Measurements from ENCODE around the gene KIF5A. TPM values are rescaled to one million over a fixed set of nuclear protein-coding genes. Genes with fewer than 3 reads are reported as not detected.
"Not testable (repeated sequence)": the region's sequence is repeated elsewhere in the genome, so short reads cannot be mapped to it uniquely, and the experiment has no call there.

Gene KIF5A
- total RNA-seq, 1 donor from 2014 or later, result 7.9 TPM

DNA sequence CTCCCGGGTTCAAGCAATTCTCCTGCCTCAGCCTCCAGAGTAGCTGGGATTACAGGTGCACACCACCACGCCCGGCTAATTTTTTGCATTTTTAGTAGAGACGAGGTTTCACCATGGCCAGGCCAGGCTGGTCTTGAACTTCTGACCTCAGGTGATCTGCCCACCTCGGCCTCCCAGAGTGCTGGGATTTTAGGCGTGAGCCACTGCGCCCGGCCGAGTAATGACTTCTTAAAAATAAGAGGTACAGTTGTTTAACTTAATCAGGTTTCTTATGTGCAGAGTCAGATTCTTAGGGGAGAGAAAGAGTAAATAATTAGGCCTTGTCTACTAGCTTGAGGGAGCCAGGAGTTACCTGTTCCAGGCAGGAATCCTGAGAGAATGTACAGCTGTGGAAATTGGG, 35.6 kb upstream of the KIF5A start:
- H3K4me2 ChIP-seq; H3K4me3 Mint-ChIP-seq; DNase-seq (ENCODE audit: low spot score); H3K27me3 ChIP-seq; H3K27ac ChIP-seq; H3K9me3 ChIP-seq (ENCODE audit: low read depth); H3K27ac Mint-ChIP-seq; H3K4me3 ChIP-seq; H3K9ac ChIP-seq; H3K4me1 ChIP-seq; H3K27me3 Mint-ChIP-seq (ENCODE audit: insufficient read depth, low read depth); H3K9me3 Mint-ChIP-seq; H2AFZ ChIP-seq (replicated peaks): not testable (repeated sequence)
- Histone ChIP-seq H3F3A (ENCODE audit: low read depth) (peaks cover 16% of the 10 kb centered on the region), H3K79me2 (ENCODE audit: low read depth) (peaks cover 11% of the 10 kb centered on the region), H4K20me1 (ENCODE audit: low read depth) (peaks cover 14% of the 10 kb centered on the region), H3K36me3 (peaks cover 11% of the 10 kb centered on the region)
- H3K4me1 Mint-ChIP-seq, result peaks cover 11% of the 10 kb centered on the region
- peaks cover 50% of the 10 kb centered on the region for H3K36me3 Mint-ChIP-seq

- Histone ChIP-seq H3K4me3 (no peak overlapping the region), H3K4me2 (no peak overlapping the region), H3K4me1 (peaks cover 11% of the 10 kb centered on the region), H3F3A (ENCODE audit: low read depth) (peaks cover 22% of the 10 kb centered on the region), H3K27me3 (no peaks in the 10 kb centered on the region), H2AFZ (replicated peaks) (no peak overlapping the region), H3K9ac (no peak overlapping the region), H3K27ac (no peak overlapping the region), H3K9me3 (ENCODE audit: low read depth) (no peaks in the 10 kb centered on the region), H3K79me2 (ENCODE audit: low read depth) (peaks cover 11% of the 10 kb centered on the region), H4K20me1 (ENCODE audit: low read depth) (peaks cover 21% of the 10 kb centered on the region), H3K36me3 (peaks cover 11% of the 10 kb centered on the region)
- Mint-ChIP-seq H3K27ac (no peak overlapping the region), H3K36me3 (peaks cover 46% of the 10 kb centered on the region), H3K4me1 (peaks cover 14% of the 10 kb centered on the region), H3K9me3 (no peaks in the 10 kb centered on the region), H3K27me3 (ENCODE audit: insufficient read depth, low read depth) (peaks cover 4% of the 10 kb centered on the region), H3K4me3 (no peak overlapping the region)
- no peak for TF ChIP-seq EZH2phosphoT487 (IDR thresholded peaks at IDR 0.05)
- TF ChIP-seq, protein P1, sequence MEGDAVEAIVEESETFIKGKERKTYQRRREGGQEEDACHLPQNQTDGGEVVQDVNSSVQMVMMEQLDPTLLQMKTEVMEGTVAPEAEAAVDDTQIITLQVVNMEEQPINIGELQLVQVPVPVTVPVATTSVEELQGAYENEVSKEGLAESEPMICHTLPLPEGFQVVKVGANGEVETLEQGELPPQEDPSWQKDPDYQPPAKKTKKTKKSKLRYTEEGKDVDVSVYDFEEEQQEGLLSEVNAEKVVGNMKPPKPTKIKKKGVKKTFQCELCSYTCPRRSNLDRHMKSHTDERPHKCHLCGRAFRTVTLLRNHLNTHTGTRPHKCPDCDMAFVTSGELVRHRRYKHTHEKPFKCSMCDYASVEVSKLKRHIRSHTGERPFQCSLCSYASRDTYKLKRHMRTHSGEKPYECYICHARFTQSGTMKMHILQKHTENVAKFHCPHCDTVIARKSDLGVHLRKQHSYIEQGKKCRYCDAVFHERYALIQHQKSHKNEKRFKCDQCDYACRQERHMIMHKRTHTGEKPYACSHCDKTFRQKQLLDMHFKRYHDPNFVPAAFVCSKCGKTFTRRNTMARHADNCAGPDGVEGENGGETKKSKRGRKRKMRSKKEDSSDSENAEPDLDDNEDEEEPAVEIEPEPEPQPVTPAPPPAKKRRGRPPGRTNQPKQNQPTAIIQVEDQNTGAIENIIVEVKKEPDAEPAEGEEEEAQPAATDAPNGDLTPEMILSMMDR (IDR thresholded peaks at IDR 0.05), result no peak
- TF ChIP-seq EZH2 (IDR thresholded peaks at IDR 0.05), result no peak
- DNase-seq (ENCODE audit: low spot score), result no peak
Observed at GRCh38 chr12:57514720-57515407, 35.0 kb upstream of the KIF5A start.

DNA sequence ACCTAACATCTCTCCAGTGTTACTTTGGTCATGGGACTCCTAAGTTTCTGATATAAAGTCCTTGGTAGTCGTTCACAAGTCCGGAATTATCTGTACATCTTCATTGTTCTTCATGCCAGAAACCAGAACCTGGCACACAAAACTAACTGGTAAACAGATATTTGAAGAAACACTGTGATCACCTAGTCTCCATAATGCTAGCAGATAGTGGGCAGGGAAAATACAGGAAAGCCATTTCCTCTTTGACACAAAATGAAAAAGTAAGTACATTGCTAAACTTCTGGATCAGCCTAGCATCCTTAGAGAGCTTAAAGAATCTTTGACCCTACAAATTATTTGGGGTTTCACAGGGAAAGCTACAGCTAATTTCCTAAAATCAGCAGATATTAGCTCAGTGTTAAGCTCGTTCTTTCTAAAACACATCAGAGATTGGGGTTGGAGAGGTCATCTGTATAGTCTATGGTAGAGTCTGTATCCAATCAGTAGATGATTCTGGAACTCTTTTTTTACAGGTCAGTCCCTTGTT, 34.4 kb upstream of the KIF5A start:
- no peak overlapping the region for H3K27ac ChIP-seq
- H3K79me2 ChIP-seq (ENCODE audit: low read depth), result peaks cover 11% of the 10 kb centered on the region
- H3K4me3 ChIP-seq, result no peak overlapping the region
- no peaks in the 10 kb centered on the region for H3K9me3 ChIP-seq (ENCODE audit: low read depth)
- peaks cover 6% of the 10 kb centered on the region for H3K27me3 Mint-ChIP-seq (ENCODE audit: insufficient read depth, low read depth)
- H3K4me3 Mint-ChIP-seq, result no peak overlapping the region
- H4K20me1 ChIP-seq (ENCODE audit: low read depth), result peaks cover 24% of the 10 kb centered on the region
- peaks cover 46% of the 10 kb centered on the region for H3K36me3 Mint-ChIP-seq
- DNase-seq (ENCODE audit: low spot score), result no peak
- no peak overlapping the region for H3K4me2 ChIP-seq
- H3K9me3 Mint-ChIP-seq, result no peaks in the 10 kb centered on the region
- TF ChIP-seq EZH2 (IDR thresholded peaks at IDR 0.05), result no peak
- no peak for TF ChIP-seq EZH2phosphoT487 (IDR thresholded peaks at IDR 0.05)
- TF ChIP-seq, protein P1 (IDR thresholded peaks at IDR 0.05), result no peak
- H3K36me3 ChIP-seq, result peaks cover 11% of the 10 kb centered on the region
- no peak overlapping the region for H3K9ac ChIP-seq
- H3K27me3 ChIP-seq, result no peaks in the 10 kb centered on the region
- H2AFZ ChIP-seq (replicated peaks), result no peak overlapping the region
- peaks cover 12% of the 10 kb centered on the region for H3K4me1 ChIP-seq
- no peak overlapping the region for H3K27ac Mint-ChIP-seq
- H3F3A ChIP-seq (ENCODE audit: low read depth), result peaks cover 27% of the 10 kb centered on the region
- H3K4me1 Mint-ChIP-seq, result peaks cover 16% of the 10 kb centered on the region

GRCh38 chr12:57515934-57516541, 33.8 kb upstream of the KIF5A start:
- H3K9me3 ChIP-seq (ENCODE audit: low read depth), result no peaks in the 10 kb centered on the region
- no peak for TF ChIP-seq EZH2phosphoT487 (IDR thresholded peaks at IDR 0.05)
- TF ChIP-seq, protein P1 (IDR thresholded peaks at IDR 0.05), result no peak
- no peak for TF ChIP-seq EZH2 (IDR thresholded peaks at IDR 0.05)
- H3K9ac ChIP-seq, result no peak overlapping the region
- H3K79me2 ChIP-seq (ENCODE audit: low read depth), result peaks cover 11% of the 10 kb centered on the region
- no peak overlapping the region for H3K4me3 ChIP-seq
- Mint-ChIP-seq H3K36me3 (peaks cover 46% of the 10 kb centered on the region), H3K9me3 (no peaks in the 10 kb centered on the region), H3K27me3 (ENCODE audit: insufficient read depth, low read depth) (peaks cover 6% of the 10 kb centered on the region), H3K4me1 (peaks cover 18% of the 10 kb centered on the region), H3K27ac (peak overlapping the region; percentile 29), H3K4me3 (no peak overlapping the region)
- H4K20me1 ChIP-seq (ENCODE audit: low read depth), result peaks cover 24% of the 10 kb centered on the region
- H2AFZ ChIP-seq (replicated peaks), result no peak overlapping the region
- no peak overlapping the region for H3K4me2 ChIP-seq
- H3K27ac ChIP-seq, result no peak overlapping the region
- no peak for DNase-seq (ENCODE audit: low spot score)
- peaks cover 11% of the 10 kb centered on the region for H3K36me3 ChIP-seq
- H3K27me3 ChIP-seq, result no peaks in the 10 kb centered on the region
- H3K4me1 ChIP-seq, result peaks cover 12% of the 10 kb centered on the region
- peaks cover 30% of the 10 kb centered on the region for H3F3A ChIP-seq (ENCODE audit: low read depth)

All from neural progenitor cell (in vitro differentiated cells).